K562 (cell line): ENCODE results near the gene UBE2N. TPM values are rescaled to one million over a fixed set of nuclear protein-coding genes. Genes with fewer than 3 reads are reported as not detected.

Experiments
- ARHGAP35 ChIP-seq: fragments of 450-650 bp; IDR thresholded peaks from 2 replicates; pipeline ENCODE4 v1.6.1; 2018; ENCODE audit not compliant: partially characterized antibody
- E2F3 ChIP-seq: fragments of 250-450 bp; sonication (Bioruptor Pico); IDR thresholded peaks from 2 replicates; pipeline ENCODE4 v1.4.0; 2020; ENCODE audit warnings: mild to moderate bottlenecking
- FOSL1 ChIP-seq: fragments of 200-800 bp; sonication (Bioruptor generic); conservative IDR thresholded peaks from 2 replicates; pipeline ENCODE4 v1.6.1; 2016; ENCODE audit warnings: missing genetic modification characterization, missing compliant biosample characterization
- FOXP1 ChIP-seq: sonication (generic); formaldehyde crosslinking; IDR thresholded peaks from 2 replicates; pipeline ENCODE4 v1.8.0; 2022; ENCODE audit warnings: mild to moderate bottlenecking, missing genetic modification reagents
- JUND ChIP-seq, 2 experiments: IDR thresholded peaks; 2 replicates in 1 of 2; 3 replicates in 1 of 2; pipeline ENCODE4 v1.6.1; 2011; ENCODE audit warnings: borderline replicate concordance in 2 of 2, low read depth in 2 of 2, low read length in 2 of 2, improper control_type of control experiment in 1 of 2, missing biosample characterization in 1 of 2, missing genetic modification characterization in 1 of 2, missing genetic modification reagents in 1 of 2
- POLR2A ChIP-seq: fragments of 450-650 bp; conservative IDR thresholded peaks from 2 replicates; pipeline ENCODE4 v1.6.1; 2016
- POLR2H ChIP-seq: IDR thresholded peaks from 2 replicates; pipeline ENCODE4 v1.6.1; 2016; ENCODE audit warnings: missing genetic modification characterization, low read depth, mild to moderate bottlenecking, control low read depth, missing compliant biosample characterization, moderate library complexity
- POLR3A ChIP-seq: IDR thresholded peaks from 2 replicates; pipeline ENCODE4 v1.6.1; 2011; ENCODE audit warnings: borderline replicate concordance, mild to moderate bottlenecking, moderate library complexity; ENCODE audit not compliant: insufficient read length, insufficient read depth; ENCODE audit errors: extremely low read depth
- SMARCA4 ChIP-seq: fragments of 450-650 bp; IDR thresholded peaks from 2 replicates; pipeline ENCODE4 v1.6.1; 2016
- SMC3 ChIP-seq: conservative IDR thresholded peaks from 2 replicates; pipeline ENCODE4 v1.6.1; 2011; ENCODE audit warnings: low read depth, low read length, improper control_type of control experiment; ENCODE audit not compliant: insufficient read depth
- ZNF354B ChIP-seq: fragments of 250-450 bp; sonication (Bioruptor Pico); IDR thresholded peaks from 2 replicates; pipeline ENCODE4 v1.4.0; 2020
- ZNF592 ChIP-seq: fragments of 450-650 bp; IDR thresholded peaks from 2 replicates; pipeline ENCODE4 v1.6.1; 2017; ENCODE audit warnings: antibody characterized with exemption, mild to moderate bottlenecking
- polyA plus RNA-seq, 8 experiments: library from polyadenylated mRNA; depleted of rRNA in 4 of 8; stranded (reverse) in 5 of 8; unstranded in 3 of 8; fragments of >200 nt; fragmentation: Nextera tagmentation in 2 of 8; fragmentation: Illumina TruSeq in 1 of 8; extraction: Ambion mirVana in 2 of 8; extraction: Trizol in 1 of 8; gene quantifications; 2 replicates each; pipeline versions ENCODE4 v1.2.1 to v1.2.3, GENCODE V29; 2011 to 2014; ENCODE audit warnings: inconsistent platforms in 1 of 8, missing spikeins in 1 of 8
- total RNA-seq, 7 experiments: library from RNA; depleted of rRNA in 6 of 7; stranded (reverse); fragments of >200 nt in 6 of 7; fragmentation: Illumina TruSeq in 2 of 7; extraction: Trizol in 2 of 7; gene quantifications; 2 replicates each; pipeline versions ENCODE4 v1.2.1 to v1.2.3, GENCODE V29; 2011 to 2021; ENCODE audit warnings: low replicate concordance in 1 of 7
- TF ChIP-seq, protein P1 (sequence below), 3 experiments: IDR thresholded peaks in 2 of 3; conservative IDR thresholded peaks in 1 of 3; 2 replicates each; pipeline ENCODE4 v1.5.1; 2011 to 2012; ENCODE audit warnings: low read length in 3 of 3, mild to moderate bottlenecking in 3 of 3, control low read depth in 2 of 3, improper control_type of control experiment in 1 of 3, inconsistent platforms in 1 of 3, low read depth in 1 of 3, mixed read lengths in 1 of 3, moderate library complexity in 1 of 3; ENCODE audit not compliant: insufficient read depth in 2 of 3
- TF ChIP-seq, protein P2 (sequence below): sonication (generic); IDR thresholded peaks from 2 replicates; pipeline ENCODE4 v1.6.1; 2016

The UBE2N gene
- total and polyA plus RNA-seq, 9 of the 15 experiments (the other 6 are each of a cell fraction or from before 2014, with no cell fraction given) = 189 to 826 (median 260) TPM

GRCh38 chr12:93380480-93381121 is 61.1 kb downstream of the UBE2N start (continued):
- TF ChIP-seq POLR3A = no peak
- TF ChIP-seq SMARCA4 = peak; percentile 68
- no peak for TF ChIP-seq ZNF354B (CRISPR knock-in tag)
- no peak for TF ChIP-seq SMC3
- TF ChIP-seq POLR2H (tag) = peak; percentile 53; the same call in 1 of the 2 replicates
- no peak for TF ChIP-seq ARHGAP35
- TF ChIP-seq E2F3 (CRISPR knock-in tag) = no peak
- no peak for TF ChIP-seq FOXP1 (CRISPR knock-in tag)
- TF ChIP-seq, protein P1, sequence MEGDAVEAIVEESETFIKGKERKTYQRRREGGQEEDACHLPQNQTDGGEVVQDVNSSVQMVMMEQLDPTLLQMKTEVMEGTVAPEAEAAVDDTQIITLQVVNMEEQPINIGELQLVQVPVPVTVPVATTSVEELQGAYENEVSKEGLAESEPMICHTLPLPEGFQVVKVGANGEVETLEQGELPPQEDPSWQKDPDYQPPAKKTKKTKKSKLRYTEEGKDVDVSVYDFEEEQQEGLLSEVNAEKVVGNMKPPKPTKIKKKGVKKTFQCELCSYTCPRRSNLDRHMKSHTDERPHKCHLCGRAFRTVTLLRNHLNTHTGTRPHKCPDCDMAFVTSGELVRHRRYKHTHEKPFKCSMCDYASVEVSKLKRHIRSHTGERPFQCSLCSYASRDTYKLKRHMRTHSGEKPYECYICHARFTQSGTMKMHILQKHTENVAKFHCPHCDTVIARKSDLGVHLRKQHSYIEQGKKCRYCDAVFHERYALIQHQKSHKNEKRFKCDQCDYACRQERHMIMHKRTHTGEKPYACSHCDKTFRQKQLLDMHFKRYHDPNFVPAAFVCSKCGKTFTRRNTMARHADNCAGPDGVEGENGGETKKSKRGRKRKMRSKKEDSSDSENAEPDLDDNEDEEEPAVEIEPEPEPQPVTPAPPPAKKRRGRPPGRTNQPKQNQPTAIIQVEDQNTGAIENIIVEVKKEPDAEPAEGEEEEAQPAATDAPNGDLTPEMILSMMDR (IDR thresholded peaks at IDR 0.05 in 2 of 3, conservative IDR thresholded peaks at IDR 0.05 in 1 of 3; ENCODE audit: insufficient read depth in 2 of 3, low read depth in 1 of 3, low read length in 3 of 3) = peak in 2 of 3 experiments; percentile 17 to 40; a peak in 2 of 6 replicates
- peak; percentile 90 for TF ChIP-seq FOSL1
- TF ChIP-seq, protein P2, sequence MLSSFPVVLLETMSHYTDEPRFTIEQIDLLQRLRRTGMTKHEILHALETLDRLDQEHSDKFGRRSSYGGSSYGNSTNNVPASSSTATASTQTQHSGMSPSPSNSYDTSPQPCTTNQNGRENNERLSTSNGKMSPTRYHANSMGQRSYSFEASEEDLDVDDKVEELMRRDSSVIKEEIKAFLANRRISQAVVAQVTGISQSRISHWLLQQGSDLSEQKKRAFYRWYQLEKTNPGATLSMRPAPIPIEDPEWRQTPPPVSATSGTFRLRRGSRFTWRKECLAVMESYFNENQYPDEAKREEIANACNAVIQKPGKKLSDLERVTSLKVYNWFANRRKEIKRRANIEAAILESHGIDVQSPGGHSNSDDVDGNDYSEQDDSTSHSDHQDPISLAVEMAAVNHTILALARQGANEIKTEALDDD = peak; percentile 28; the same call in 1 of the 2 replicates
- 0 out of 2 replicates have a peak, but pooled peaks have one; percentile 19 for TF ChIP-seq ZNF592
- no peak for TF ChIP-seq POLR2A
- TF ChIP-seq JUND (IDR thresholded peaks at IDR 0.05; ENCODE audit: borderline replicate concordance, low read depth, low read length) = peak; percentile 92
- peak; percentile 90 for TF ChIP-seq JUND (tag; IDR thresholded peaks at IDR 0.05; ENCODE audit: borderline replicate concordance, low read depth, low read length)
